BJ (cell line): Measurements from ENCODE around the gene EDDM13. TPM values are rescaled to one million over a fixed set of nuclear protein-coding genes. Genes with fewer than 3 reads are reported as not detected.

ENCODE experiments used
- CTCF ChIA-PET: fragments of 350-600 bp; formaldehyde crosslinking; extraction: SDS; loops from one replicate; lab custom pipeline; 2021; ENCODE audit warnings: antibody characterized with exemption, inconsistent platforms; lab: Yijun Ruan, JAX
- POLR2A ChIA-PET: fragments of 300-600 bp; sonication (Branson Sonifier 250); formaldehyde crosslinking; extraction: SDS; loops from one replicate; lab custom pipeline; 2021; ENCODE audit warnings: antibody characterized with exemption; lab: Charles Lee
- DNase-seq: peaks from one replicate; pipeline ENCODE4 v3.0.0-alpha.2; 2011; ENCODE audit warnings: low read depth
- H3K27me3 ChIP-seq: 2 replicates; pipeline ENCODE4 v1.6.0; 2011; ENCODE audit warnings: low read length; ENCODE audit not compliant: control insufficient read depth, insufficient read depth
- H3K36me3 ChIP-seq: 2 replicates; pipeline ENCODE4 v1.5.1; 2011; ENCODE audit warnings: low read length; ENCODE audit not compliant: control insufficient read depth, insufficient read depth
- H3K4me3 ChIP-seq: 2 replicates; pipeline ENCODE4 v1.5.1; 2011; ENCODE audit warnings: low read depth, mild to moderate bottlenecking, control low read depth, low read length
- polyA plus RNA-seq: library from polyadenylated mRNA; depleted of rRNA; stranded (reverse); fragments of >200 nt; gene quantifications from 2 replicates; pipeline ENCODE4 v1.2.3, GENCODE V29; 2011
- TF ChIP-seq, protein P1 (sequence below): IDR thresholded peaks from 2 replicates; pipeline ENCODE4 v1.5.1; 2011; ENCODE audit warnings: low read depth, mild to moderate bottlenecking, control low read depth, inconsistent platforms, low read length, moderate library complexity; ENCODE audit not compliant: insufficient read depth

The EDDM13 gene
- polyA plus RNA-seq, 1 experiment: not detected

- POLR2A ChIA-PET: no interaction called here
- Histone ChIP-seq H3K36me3 (peaks cover 4% of the 10 kb centered on the region), H3K27me3 (no peaks in the 10 kb centered on the region), H3K4me3 (no peak overlapping the region)
- TF ChIP-seq, protein P1, sequence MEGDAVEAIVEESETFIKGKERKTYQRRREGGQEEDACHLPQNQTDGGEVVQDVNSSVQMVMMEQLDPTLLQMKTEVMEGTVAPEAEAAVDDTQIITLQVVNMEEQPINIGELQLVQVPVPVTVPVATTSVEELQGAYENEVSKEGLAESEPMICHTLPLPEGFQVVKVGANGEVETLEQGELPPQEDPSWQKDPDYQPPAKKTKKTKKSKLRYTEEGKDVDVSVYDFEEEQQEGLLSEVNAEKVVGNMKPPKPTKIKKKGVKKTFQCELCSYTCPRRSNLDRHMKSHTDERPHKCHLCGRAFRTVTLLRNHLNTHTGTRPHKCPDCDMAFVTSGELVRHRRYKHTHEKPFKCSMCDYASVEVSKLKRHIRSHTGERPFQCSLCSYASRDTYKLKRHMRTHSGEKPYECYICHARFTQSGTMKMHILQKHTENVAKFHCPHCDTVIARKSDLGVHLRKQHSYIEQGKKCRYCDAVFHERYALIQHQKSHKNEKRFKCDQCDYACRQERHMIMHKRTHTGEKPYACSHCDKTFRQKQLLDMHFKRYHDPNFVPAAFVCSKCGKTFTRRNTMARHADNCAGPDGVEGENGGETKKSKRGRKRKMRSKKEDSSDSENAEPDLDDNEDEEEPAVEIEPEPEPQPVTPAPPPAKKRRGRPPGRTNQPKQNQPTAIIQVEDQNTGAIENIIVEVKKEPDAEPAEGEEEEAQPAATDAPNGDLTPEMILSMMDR: no peak
- CTCF ChIA-PET: no interaction called here
- no peak for DNase-seq
These were observed 22.0 kb downstream of the EDDM13 start for GRCh38 chr19:56294549-56294948.

- ChIA-PET CTCF (interaction anchor here (0.7 kb wide), 1 partner anchor 590 kb away, joined by 4 read pairs; no protein-coding TSS in a partner anchor), POLR2A (no interaction called here)
- Histone ChIP-seq H3K36me3 (peaks cover 4% of the 10 kb centered on the region), H3K4me3 (no peak overlapping the region), H3K27me3 (no peaks in the 10 kb centered on the region)
- TF ChIP-seq, protein P1: no peak
- DNase-seq: no peak
These were observed 23.2 kb downstream of the EDDM13 start for GRCh38 chr19:56295531-56296455.

DNA sequence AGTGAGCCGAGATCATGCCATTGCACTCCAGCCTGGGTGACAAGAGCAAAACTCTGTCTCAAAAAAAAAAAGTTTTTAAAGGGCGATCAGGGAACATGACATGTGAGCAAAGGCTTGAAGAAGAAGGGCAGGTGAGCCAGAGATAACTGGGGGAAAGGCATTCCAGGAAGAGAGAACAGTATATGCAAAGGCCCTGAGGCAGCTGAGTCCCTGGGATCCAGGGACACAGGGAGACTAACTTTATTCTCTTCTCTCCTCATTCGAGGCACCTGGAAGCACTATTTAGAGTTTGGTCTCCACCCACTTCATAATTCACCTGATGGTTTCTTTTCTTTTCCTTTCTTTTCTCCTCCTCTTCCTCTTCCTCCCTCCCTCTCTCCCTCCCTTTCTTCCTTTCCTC lies 24.5 kb downstream of the EDDM13 start:
- TF ChIP-seq, protein P1: no peak
- DNase-seq: no peak
- peaks cover 4% of the 10 kb centered on the region for H3K36me3 ChIP-seq
- ChIA-PET POLR2A (no interaction called here), CTCF (interaction anchor here (0.6 kb wide), 1 partner anchor 125 kb away, joined by 3 read pairs; no protein-coding TSS in a partner anchor)
- H3K27me3 ChIP-seq: no peaks in the 10 kb centered on the region
- no peak overlapping the region for H3K4me3 ChIP-seq

DNA sequence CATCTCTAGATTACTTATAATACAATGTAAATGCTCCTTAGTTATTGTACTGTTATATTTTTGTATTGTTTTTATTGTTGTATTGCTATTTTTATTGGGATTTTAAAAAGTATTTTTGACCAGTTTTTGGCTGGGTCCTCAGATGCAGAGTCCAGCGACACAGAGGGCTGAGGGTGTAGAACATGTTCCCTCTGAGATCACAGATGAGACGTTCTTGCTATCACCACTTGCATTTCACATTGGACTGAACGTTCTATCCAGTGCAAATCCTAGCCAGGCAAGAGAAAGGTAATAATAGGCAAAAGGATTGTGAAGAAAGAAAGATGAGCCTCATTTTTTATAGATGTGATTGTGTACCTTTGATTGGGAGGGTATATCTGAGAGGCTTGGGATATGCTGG lies 27.1 kb downstream of the EDDM13 start:
- H3K36me3 ChIP-seq: peaks cover 5% of the 10 kb centered on the region; the same call in 1 of the 2 replicates
- POLR2A ChIA-PET: no interaction called here
- CTCF ChIA-PET: interaction anchor here (0.9 kb wide), 1 partner anchor 218 kb away, joined by 3 read pairs; no protein-coding TSS in a partner anchor
- no peak for DNase-seq
- H3K4me3 ChIP-seq: no peak overlapping the region
- no peaks in the 10 kb centered on the region for H3K27me3 ChIP-seq
- TF ChIP-seq, protein P1: no peak

GRCh38 chr19:56301155-56301554 lies 28.6 kb downstream of the EDDM13 start:
- H3K4me3 ChIP-seq: no peak overlapping the region
- TF ChIP-seq, protein P1: no peak
- H3K27me3 ChIP-seq: no peaks in the 10 kb centered on the region
- no peak for DNase-seq
- ChIA-PET POLR2A (no interaction called here), CTCF (no interaction called here)
- H3K36me3 ChIP-seq: peaks cover 5% of the 10 kb centered on the region
